ENCODE measurements around the gene CALHM6. TPM values are rescaled to one million over a fixed set of nuclear protein-coding genes. Genes with fewer than 3 reads are reported as not detected.
A peak's percentile ranks its signal among the peaks of the same experiment; 100 is the strongest.

CALHM6 gene
- total and polyA plus RNA-seq, 2 of the 8 experiments (the other 6 are each of a cell fraction or from before 2014, with no cell fraction given), result 0.93 to 1.8 TPM

- no peak overlapping the region for H2BK5ac ChIP-seq (ENCODE audit: low read depth, low read length)
- H3K27ac ChIP-seq (ENCODE audit: low read depth, low read length), result no peak overlapping the region
- DNase-seq (ENCODE audit: low read depth in 1 of 2, low spot score in 2 of 2) (no peak), FAIRE-seq (no peak)
- no peaks in the 10 kb centered on the region for H3K36me3 ChIP-seq (ENCODE audit: control insufficient read depth in 2 of 4, insufficient read depth in 4 of 4, low read length in 3 of 4)
- no peak overlapping the region for H3K4me3 ChIP-seq (ENCODE audit: extremely low read depth in 1 of 4, insufficient read depth in 2 of 4, low read depth in 3 of 4, low read length in 4 of 4)
- H3K4me1 ChIP-seq (replicated peaks in 1 of 4; ENCODE audit: control insufficient read depth in 3 of 4, insufficient read depth in 4 of 4, low read length in 3 of 4), result peaks cover 0 to 4% (median 0%) of the 10 kb centered on the region in 4 experiments; a peak in 1 of 7 replicates
- no peak overlapping the region for H2BK15ac ChIP-seq (ENCODE audit: low read length)
- H3K9ac ChIP-seq (replicated peaks in 1 of 4; ENCODE audit: extremely low read depth in 1 of 4, low read depth in 3 of 4, low read length in 3 of 4), result no peak overlapping the region
- no peaks in the 10 kb centered on the region for H4K20me1 ChIP-seq (replicated peaks in 1 of 2; ENCODE audit: control insufficient read depth in 1 of 2, insufficient read depth in 2 of 2, low read length in 2 of 2)
- ChIA-PET POLR2A (ENCODE audit: partially characterized antibody) (interaction anchor here (1.0 to 1.7 kb wide), 2 partner anchors 39 to 48 kb away, joined by 3 to 4 read pairs; no protein-coding TSS in a partner anchor), CTCF (ENCODE audit: partially characterized antibody) (interaction anchor here (0.6 to 2.7 kb wide), 14 partner anchors 9 to 396 kb away, joined by 3 to 15 read pairs (median 4); partner anchors contain the start of gene CALHM5)
- no peak overlapping the region for H2BK120ac ChIP-seq (replicated peaks; ENCODE audit: low read depth, low read length)
- no peak overlapping the region for H3K18ac ChIP-seq (ENCODE audit: extremely low read depth, low read length)
- no peak overlapping the region for H2AK5ac ChIP-seq (ENCODE audit: low read depth, low read length)
- 80% methylated on average over 9 of the region's 9 CpGs; no CpG with 5 or more reads in 1 of the 2 experiments for WGBS, 2 experiments (ENCODE audit: extremely low coverage in 1 of 2, insufficient coverage in 1 of 2, insufficient read length in 1 of 2, insufficient replicate concordance in 2 of 2, low coverage in 1 of 2, low lambda C conversion rate in 2 of 2, missing lambda C conversion rate in 1 of 2)
- H2AFZ ChIP-seq (ENCODE audit: low read length), result peak overlapping the region; percentile 95
- no peaks in the 10 kb centered on the region for H3K27me3 ChIP-seq (replicated peaks in 1 of 4; ENCODE audit: control insufficient read depth in 3 of 4, extremely low read depth in 1 of 4, insufficient read depth in 3 of 4, low read length in 3 of 4)
- no peaks in the 10 kb centered on the region for H3K79me1 ChIP-seq (ENCODE audit: low read depth, low read length)
- no peak overlapping the region for H2BK12ac ChIP-seq (ENCODE audit: low read depth, low read length)
- H4K91ac ChIP-seq (replicated peaks; ENCODE audit: insufficient read length, low read length), result no peak overlapping the region
- no peaks in the 10 kb centered on the region for H3K23me2 ChIP-seq (ENCODE audit: low read depth, low read length)
- H3K79me2 ChIP-seq (ENCODE audit: control insufficient read depth in 1 of 2, insufficient read depth in 2 of 2, low read length in 2 of 2), result no peaks in the 10 kb centered on the region
- H3K4ac ChIP-seq (replicated peaks; ENCODE audit: insufficient read length, low read depth, low read length), result no peak overlapping the region
- no peak overlapping the region for H4K5ac ChIP-seq (ENCODE audit: insufficient read length, low read depth, low read length)
- H2BK20ac ChIP-seq (ENCODE audit: low read length), result no peak overlapping the region
- no peak overlapping the region for H4K8ac ChIP-seq (ENCODE audit: extremely low read depth, insufficient read depth, low read length)
- H3K9me3 ChIP-seq (ENCODE audit: insufficient read depth in 2 of 2, low read depth in 1 of 2, low read length in 1 of 2), result no peaks in the 10 kb centered on the region
- H3K4me2 ChIP-seq (ENCODE audit: insufficient read depth in 1 of 2, low read depth in 2 of 2, low read length in 2 of 2), result no peak overlapping the region
- H3K14ac ChIP-seq (ENCODE audit: insufficient read length), result no peak overlapping the region
- H3K56ac ChIP-seq (replicated peaks; ENCODE audit: insufficient read length, low read depth, low read length), result no peak overlapping the region
- no peak overlapping the region for H3K23ac ChIP-seq (ENCODE audit: insufficient read length)
- no peak for TF ChIP-seq HDAC2 (IDR thresholded peaks at IDR 0.05; ENCODE audit: borderline replicate concordance in 1 of 2, low read depth in 2 of 2, low read length in 2 of 2)
- TF ChIP-seq JUN (IDR thresholded peaks at IDR 0.05; ENCODE audit: low read depth, low read length), result no peak
- no peak for TF ChIP-seq CEBPB (IDR thresholded peaks at IDR 0.05; ENCODE audit: low read depth, low read length)
- no peak for TF ChIP-seq KDM5A (IDR thresholded peaks at IDR 0.05; ENCODE audit: low read length)
- TF ChIP-seq RAD21 (IDR thresholded peaks at IDR 0.05 in 1 of 2, conservative IDR thresholded peaks at IDR 0.05 in 1 of 2; ENCODE audit: low read depth in 2 of 2, low read length in 2 of 2), result no peak
- no peak for TF ChIP-seq CTCF (IDR thresholded peaks at IDR 0.05; ENCODE audit: control extremely low read depth in 1 of 3, insufficient read depth in 1 of 3, low read depth in 1 of 3, low read length in 3 of 3)
- TF ChIP-seq RXRA (IDR thresholded peaks at IDR 0.05; ENCODE audit: insufficient read depth, low read depth, low read length), result no peak
- no peak for TF ChIP-seq TCF12 (IDR thresholded peaks at IDR 0.05; ENCODE audit: low read depth, low read length)
- TF ChIP-seq TEAD4 (IDR thresholded peaks at IDR 0.05; ENCODE audit: low read depth, low read length), result no peak
- no peak for TF ChIP-seq SP1 (IDR thresholded peaks at IDR 0.05; ENCODE audit: low read depth, low read length)
- TF ChIP-seq CBX8 (IDR thresholded peaks at IDR 0.05; ENCODE audit: borderline replicate concordance, low read depth, low read length), result no peak
These were observed 39.8 kb downstream of the CALHM6 start for GRCh38 chr6:116500969-116501433.

All from H1 (cell line).